Measurements from ENCODE around the gene VPS4A. TPM values are rescaled to one million over a fixed set of nuclear protein-coding genes. Genes with fewer than 3 reads are reported as not detected.

The VPS4A gene
- total and polyA plus RNA-seq, 12 donors, result 24.2 to 44.6 (median 28.1) TPM

GRCh38 chr16:69306031-69306430 lies 5.1 kb upstream of the VPS4A start:
- peaks cover 0 to 8% (median 5%) of the 10 kb centered on the region in 9 donors for H3K4me1 ChIP-seq
- WGBS, 2 donors, result 93 to 94% methylated on average over 1 of the region's 1 CpG
- TF ChIP-seq, protein P1, sequence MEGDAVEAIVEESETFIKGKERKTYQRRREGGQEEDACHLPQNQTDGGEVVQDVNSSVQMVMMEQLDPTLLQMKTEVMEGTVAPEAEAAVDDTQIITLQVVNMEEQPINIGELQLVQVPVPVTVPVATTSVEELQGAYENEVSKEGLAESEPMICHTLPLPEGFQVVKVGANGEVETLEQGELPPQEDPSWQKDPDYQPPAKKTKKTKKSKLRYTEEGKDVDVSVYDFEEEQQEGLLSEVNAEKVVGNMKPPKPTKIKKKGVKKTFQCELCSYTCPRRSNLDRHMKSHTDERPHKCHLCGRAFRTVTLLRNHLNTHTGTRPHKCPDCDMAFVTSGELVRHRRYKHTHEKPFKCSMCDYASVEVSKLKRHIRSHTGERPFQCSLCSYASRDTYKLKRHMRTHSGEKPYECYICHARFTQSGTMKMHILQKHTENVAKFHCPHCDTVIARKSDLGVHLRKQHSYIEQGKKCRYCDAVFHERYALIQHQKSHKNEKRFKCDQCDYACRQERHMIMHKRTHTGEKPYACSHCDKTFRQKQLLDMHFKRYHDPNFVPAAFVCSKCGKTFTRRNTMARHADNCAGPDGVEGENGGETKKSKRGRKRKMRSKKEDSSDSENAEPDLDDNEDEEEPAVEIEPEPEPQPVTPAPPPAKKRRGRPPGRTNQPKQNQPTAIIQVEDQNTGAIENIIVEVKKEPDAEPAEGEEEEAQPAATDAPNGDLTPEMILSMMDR (IDR thresholded peaks at IDR 0.05), result no peak
- H3K36me3 ChIP-seq, result peaks cover 0 to 37% (median 7%) of the 10 kb centered on the region in 9 donors
- no peak overlapping the region for H3K4me3 ChIP-seq
- no peak for ATAC-seq
- no peak overlapping the region for H3K27ac ChIP-seq
- intact Hi-C loops (cut with DNase I), result no loop called here
- H3K9me3 ChIP-seq, result no peaks in the 10 kb centered on the region
- no peaks in the 10 kb centered on the region for H3K27me3 ChIP-seq
- DNase-seq, result no peak

- intact Hi-C loops (cut with DNase I), result no loop called here
- no peaks in the 10 kb centered on the region for H3K9me3 ChIP-seq
- peaks cover 0 to 26% (median 0%) of the 10 kb centered on the region in 9 donors for H3K36me3 ChIP-seq
- no peak overlapping the region for H3K27ac ChIP-seq
- H3K4me1 ChIP-seq, result peaks cover 0 to 11% (median 9%) of the 10 kb centered on the region in 9 donors
- no peak overlapping the region for H3K4me3 ChIP-seq
- ATAC-seq (no peak), DNase-seq (no peak)
- no peaks in the 10 kb centered on the region for H3K27me3 ChIP-seq
- TF ChIP-seq, protein P1 (IDR thresholded peaks at IDR 0.05), result no peak
- WGBS, 2 donors, result 82 to 86% methylated on average over 1 of the region's 1 CpG
These were observed 4.1 kb upstream of the VPS4A start for GRCh38 chr16:69307091-69307490.

GRCh38 chr16:69307856-69308255 lies 3.3 kb upstream of the VPS4A start:
- H3K36me3 ChIP-seq, result peaks cover 0 to 21% (median 0%) of the 10 kb centered on the region in 9 donors
- no peak overlapping the region for H3K27ac ChIP-seq
- WGBS, 2 donors, result 91 to 93% methylated on average over 2 of the region's 2 CpGs
- no peaks in the 10 kb centered on the region for H3K9me3 ChIP-seq
- ATAC-seq (no peak), DNase-seq (no peak)
- peaks cover 5 to 18% (median 16%) of the 10 kb centered on the region in 9 donors for H3K4me1 ChIP-seq
- TF ChIP-seq, protein P1 (IDR thresholded peaks at IDR 0.05), result no peak
- intact Hi-C loops (cut with DNase I), result no loop called here
- H3K4me3 ChIP-seq, result no peak overlapping the region
- H3K27me3 ChIP-seq, result no peaks in the 10 kb centered on the region

DNA sequence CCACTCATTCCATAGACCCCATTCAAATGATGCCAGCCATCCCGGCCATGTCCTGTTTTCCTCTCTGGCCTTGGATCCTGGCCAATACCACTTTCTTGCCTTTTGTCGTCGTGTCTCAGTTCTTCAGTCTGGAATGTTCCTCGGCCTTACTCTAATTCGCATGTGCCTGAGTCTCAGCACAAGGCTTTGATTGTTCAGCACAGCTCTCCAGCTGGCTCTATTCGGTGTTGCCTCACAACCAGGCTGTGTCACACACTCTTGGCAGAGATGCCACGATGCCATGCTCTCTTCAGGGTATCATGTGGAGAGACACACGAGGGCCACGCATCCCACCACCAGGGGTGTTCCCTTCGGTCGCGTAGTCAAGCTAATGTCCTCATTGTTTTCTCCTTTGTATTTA lies 1.8 kb upstream of the VPS4A start:
- intact Hi-C loops (cut with DNase I), result no loop called here
- DNase-seq, result no peak
- TF ChIP-seq, protein P1 (IDR thresholded peaks at IDR 0.05), result no peak
- no peak overlapping the region for H3K27ac ChIP-seq
- H3K27me3 ChIP-seq, result no peaks in the 10 kb centered on the region
- ATAC-seq, result no peak
- H3K36me3 ChIP-seq, result peaks cover 0 to 22% (median 7%) of the 10 kb centered on the region in 9 donors
- H3K4me3 ChIP-seq, result no peak overlapping the region
- WGBS, 2 donors, result 84 to 90% methylated on average over 12 of the region's 12 CpGs
- H3K9me3 ChIP-seq, result no peaks in the 10 kb centered on the region
- H3K4me1 ChIP-seq, result peaks cover 5 to 33% (median 24%) of the 10 kb centered on the region in 9 donors
